ENCODE data around the gene RAB7A. TPM values are rescaled to one million over a fixed set of nuclear protein-coding genes. Genes with fewer than 3 reads are reported as not detected.
"Not testable (repeated sequence)": the region's sequence is repeated elsewhere in the genome, so short reads cannot be mapped to it uniquely, and the experiment has no call there.

The RAB7A gene
- total RNA-seq, 1 experiment from 2014 or later: 258 TPM

GRCh38 chr3:128710816-128711433, 15.1 kb upstream of the RAB7A start:
- no peaks in the 10 kb centered on the region for H3K9me3 ChIP-seq (ENCODE audit: low read depth, low read length, poor library complexity, severe bottlenecking)
- H3K27me3 ChIP-seq (replicated peaks; ENCODE audit: insufficient read depth, low read depth, low read length, poor library complexity): no peaks in the 10 kb centered on the region
- H3K36me3 ChIP-seq (ENCODE audit: insufficient read depth, low read length, poor library complexity, severe bottlenecking): no peaks in the 10 kb centered on the region
- intact Hi-C loops (cut with micrococcal nuclease; ENCODE audit: unreplicated experiment): no loop called here
- no peak for DNase-seq (ENCODE audit: low spot score)
- H3K4me3 ChIP-seq (ENCODE audit: low read depth, low read length, poor library complexity, severe bottlenecking): no peak overlapping the region
- no peaks in the 10 kb centered on the region for H3K4me1 ChIP-seq (ENCODE audit: insufficient read depth, low read length, poor library complexity, severe bottlenecking)
- TF ChIP-seq EZH2 (IDR thresholded peaks at IDR 0.05; ENCODE audit: borderline replicate concordance, low read depth, low read length, poor library complexity, severe bottlenecking) (no peak), CTCF (conservative IDR thresholded peaks at IDR 0.05; ENCODE audit: low read depth, low read length) (no peak)
- BruUV-seq (replicated peaks): no TSS peak
- ChIA-PET POLR2A (ENCODE audit: low non-redundant PET) (no interaction called here), CTCF (no interaction called here)
- H3K27ac ChIP-seq (ENCODE audit: low read depth, low read length, poor library complexity, severe bottlenecking): no peak overlapping the region

- Histone ChIP-seq H3K9me3 (ENCODE audit: low read depth, low read length, poor library complexity, severe bottlenecking) (no peaks in the 10 kb centered on the region), H3K4me1 (ENCODE audit: insufficient read depth, low read length, poor library complexity, severe bottlenecking) (no peaks in the 10 kb centered on the region), H3K4me3 (ENCODE audit: low read depth, low read length, poor library complexity, severe bottlenecking) (no peak overlapping the region), H3K27ac (ENCODE audit: low read depth, low read length, poor library complexity, severe bottlenecking) (no peak overlapping the region), H3K36me3 (ENCODE audit: insufficient read depth, low read length, poor library complexity, severe bottlenecking) (no peaks in the 10 kb centered on the region), H3K27me3 (replicated peaks; ENCODE audit: insufficient read depth, low read depth, low read length, poor library complexity) (no peaks in the 10 kb centered on the region)
- intact Hi-C loops (cut with micrococcal nuclease; ENCODE audit: unreplicated experiment): no loop called here
- ChIA-PET CTCF (no interaction called here), POLR2A (ENCODE audit: low non-redundant PET) (no interaction called here)
- DNase-seq (ENCODE audit: low spot score): no peak
- no TSS peak for BruUV-seq (replicated peaks)
- TF ChIP-seq CTCF (conservative IDR thresholded peaks at IDR 0.05; ENCODE audit: low read depth, low read length) (no peak), EZH2 (IDR thresholded peaks at IDR 0.05; ENCODE audit: borderline replicate concordance, low read depth, low read length, poor library complexity, severe bottlenecking) (no peak)
These were observed 13.1 kb upstream of the RAB7A start for GRCh38 chr3:128712848-128713247.

DNA sequence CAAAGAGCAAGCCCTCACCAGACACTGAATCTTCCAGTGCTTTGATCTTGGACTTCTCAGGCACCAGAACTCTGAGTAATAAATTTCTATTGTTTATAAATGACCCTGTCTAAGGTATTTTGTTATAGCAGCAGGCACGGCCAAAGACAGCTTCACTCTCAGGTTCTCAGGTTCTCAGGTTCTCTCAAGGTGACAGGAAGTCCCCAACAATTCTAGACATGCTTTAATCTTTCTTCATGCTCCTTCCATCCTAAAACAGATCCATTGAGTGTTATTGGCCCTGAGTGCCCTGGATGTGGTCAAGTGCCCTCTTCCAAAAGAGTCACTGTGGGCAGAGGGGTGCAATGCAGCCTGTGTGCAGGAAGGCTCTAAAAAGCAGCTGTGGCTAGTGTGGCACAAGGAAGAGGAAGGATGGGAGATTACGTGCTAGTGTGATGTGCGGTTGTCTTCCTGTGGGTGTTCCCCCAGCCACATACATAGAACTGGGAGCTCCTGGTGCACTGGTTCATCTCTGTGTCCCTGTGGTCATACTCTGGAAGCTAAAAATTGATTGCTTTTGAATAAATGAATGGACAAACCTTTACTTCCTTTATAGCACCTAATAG, 11.0 kb upstream of the RAB7A start:
- POLR2A ChIA-PET (ENCODE audit: low non-redundant PET): no interaction called here
- intact Hi-C loops (cut with micrococcal nuclease; ENCODE audit: unreplicated experiment): no loop called here
- H3K4me3 ChIP-seq (ENCODE audit: low read depth, low read length, poor library complexity, severe bottlenecking): no peak overlapping the region
- no peaks in the 10 kb centered on the region for H3K4me1 ChIP-seq (ENCODE audit: insufficient read depth, low read length, poor library complexity, severe bottlenecking)
- DNase-seq (ENCODE audit: low spot score): no peak
- no peak overlapping the region for H3K27ac ChIP-seq (ENCODE audit: low read depth, low read length, poor library complexity, severe bottlenecking)
- H3K36me3 ChIP-seq (ENCODE audit: insufficient read depth, low read length, poor library complexity, severe bottlenecking): no peaks in the 10 kb centered on the region
- no peak for TF ChIP-seq EZH2 (IDR thresholded peaks at IDR 0.05; ENCODE audit: borderline replicate concordance, low read depth, low read length, poor library complexity, severe bottlenecking)
- TF ChIP-seq CTCF (conservative IDR thresholded peaks at IDR 0.05; ENCODE audit: low read depth, low read length): no peak
- CTCF ChIA-PET: no interaction called here
- no peaks in the 10 kb centered on the region for H3K27me3 ChIP-seq (replicated peaks; ENCODE audit: insufficient read depth, low read depth, low read length, poor library complexity)
- no TSS peak for BruUV-seq (replicated peaks)
- no peaks in the 10 kb centered on the region for H3K9me3 ChIP-seq (ENCODE audit: low read depth, low read length, poor library complexity, severe bottlenecking)

- H3K4me3 ChIP-seq (ENCODE audit: low read depth, low read length, poor library complexity, severe bottlenecking); H3K27ac ChIP-seq (ENCODE audit: low read depth, low read length, poor library complexity, severe bottlenecking); BruUV-seq (replicated peaks); intact Hi-C loops (cut with micrococcal nuclease; ENCODE audit: unreplicated experiment); H3K27me3 ChIP-seq (replicated peaks; ENCODE audit: insufficient read depth, low read depth, low read length, poor library complexity); H3K36me3 ChIP-seq (ENCODE audit: insufficient read depth, low read length, poor library complexity, severe bottlenecking); POLR2A ChIA-PET (ENCODE audit: low non-redundant PET); DNase-seq (ENCODE audit: low spot score); H3K4me1 ChIP-seq (ENCODE audit: insufficient read depth, low read length, poor library complexity, severe bottlenecking); CTCF ChIA-PET; H3K9me3 ChIP-seq (ENCODE audit: low read depth, low read length, poor library complexity, severe bottlenecking): not testable (repeated sequence)
These were observed 7.1 kb upstream of the RAB7A start for GRCh38 chr3:128718892-128719291.
